OCI-LY3 (cell line): Measurements from ENCODE around the gene RFPL1.

Experiments used
- H2AFZ ChIP-seq: fragments of 200-600, 300-600 bp; shearing (Covaris generic); 2 replicates; pipeline ENCODE4 v1.6.0; 2014; ENCODE audit warnings: antibody characterized with exemption, low read depth, low read length
- H3K27ac ChIP-seq: fragments of 200-600, 300-600 bp; sonication (generic); 2 replicates; pipeline ENCODE4 v1.5.1; 2014; ENCODE audit warnings: mild to moderate bottlenecking, low read length, moderate library complexity, mixed read lengths
- H3K27me3 ChIP-seq: fragments of 200-600, 300-600 bp; sonication (generic); 2 replicates; pipeline ENCODE4 v1.6.1; 2014; ENCODE audit warnings: low read depth, low read length, mixed read lengths
- H3K36me3 ChIP-seq: fragments of 200-600, 300-600 bp; sonication (generic); replicated peaks from 2 replicates; pipeline ENCODE3; 2014; ENCODE audit warnings: low read depth, low read length, mixed read lengths
- H3K4me1 ChIP-seq: fragments of 300-600, 200-600 bp; sonication (generic); 2 replicates; pipeline ENCODE4 v1.6.1; 2014; ENCODE audit warnings: low read length, mixed read lengths
- H3K4me2 ChIP-seq: fragments of 200-600, 300-600 bp; sonication (generic); 2 replicates; pipeline ENCODE4 v1.6.1; 2014; ENCODE audit warnings: low read length, mixed read lengths
- H3K4me3 ChIP-seq: fragments of 300-600, 200-600 bp; sonication (generic); 2 replicates; pipeline ENCODE4 v1.5.1; 2014; ENCODE audit warnings: antibody characterized with exemption, mild to moderate bottlenecking, low read length, moderate library complexity
- H3K79me2 ChIP-seq: fragments of 300-600, 200-600 bp; shearing (Covaris generic); 2 replicates; pipeline ENCODE4 v1.6.1; 2014; ENCODE audit warnings: mild to moderate bottlenecking, low read length, mixed read lengths
- H3K9ac ChIP-seq: fragments of 300-600, 200-600 bp; shearing (Covaris generic); 2 replicates; pipeline ENCODE4 v1.6.0; 2014; ENCODE audit warnings: mild to moderate bottlenecking, low read length, moderate library complexity
- H3K9me3 ChIP-seq: fragments of 200-600, 300-600 bp; shearing (Covaris generic); 2 replicates; pipeline ENCODE4 v1.6.1; 2014; ENCODE audit warnings: low read length, mixed read lengths; ENCODE audit not compliant: insufficient read depth
- H4K20me1 ChIP-seq: fragments of 200-600, 300-600 bp; sonication (generic); 2 replicates; pipeline ENCODE4 v1.6.1; 2016; ENCODE audit warnings: low read length, mixed read lengths; ENCODE audit not compliant: insufficient read depth
- CTCF ChIP-seq: fragments of 200-600, 300-600 bp; sonication (generic); IDR thresholded peaks from 2 replicates; pipeline ENCODE4 v1.5.1; 2014; ENCODE audit warnings: antibody characterized with exemption, low read length, low read depth
- EZH2phosphoT487 ChIP-seq: fragments of 200-600 bp; shearing (Covaris generic); IDR thresholded peaks from 2 replicates; pipeline ENCODE4 v1.6.1; 2018; ENCODE audit warnings: antibody characterized with exemption, mixed run types, low read depth

The RFPL1 gene

GRCh38 chr22:29435236-29436136 lies 2.9 kb upstream of the RFPL1 start:
- Histone ChIP-seq H3K9me3 (no peaks in the 10 kb centered on the region), H4K20me1 (no peaks in the 10 kb centered on the region), H3K9ac (no peak overlapping the region), H2AFZ (no peak overlapping the region), H3K36me3 (no peaks in the 10 kb centered on the region), H3K27me3 (peaks cover 44% of the 10 kb centered on the region), H3K4me1 (no peaks in the 10 kb centered on the region), H3K27ac (no peak overlapping the region), H3K4me3 (no peak overlapping the region), H3K4me2 (no peak overlapping the region), H3K79me2 (no peaks in the 10 kb centered on the region)
- TF ChIP-seq CTCF (no peak), EZH2phosphoT487 (no peak)

- no peak for TF ChIP-seq CTCF
- TF ChIP-seq EZH2phosphoT487 = no peak
- Histone ChIP-seq H3K4me1 (no peaks in the 10 kb centered on the region), H3K9me3 (no peaks in the 10 kb centered on the region), H3K27me3 (peaks cover 13% of the 10 kb centered on the region), H3K9ac (no peak overlapping the region), H2AFZ (no peak overlapping the region), H3K4me2 (no peak overlapping the region), H3K79me2 (no peaks in the 10 kb centered on the region), H3K36me3 (no peaks in the 10 kb centered on the region), H3K27ac (no peak overlapping the region), H3K4me3 (no peak overlapping the region), H4K20me1 (no peaks in the 10 kb centered on the region)
These were observed 4.6 kb downstream of the RFPL1 start for GRCh38 chr22:29442976-29443375.

GRCh38 chr22:29443452-29443851 lies 5.1 kb downstream of the RFPL1 start:
- no peak overlapping the region for H3K4me2 ChIP-seq
- TF ChIP-seq EZH2phosphoT487 (no peak), CTCF (no peak)
- peaks cover 13% of the 10 kb centered on the region for H3K27me3 ChIP-seq
- no peaks in the 10 kb centered on the region for H3K79me2 ChIP-seq
- H3K9ac ChIP-seq = no peak overlapping the region
- H3K36me3 ChIP-seq = no peaks in the 10 kb centered on the region
- no peak overlapping the region for H3K4me3 ChIP-seq
- H3K27ac ChIP-seq = no peak overlapping the region
- H3K4me1 ChIP-seq = no peaks in the 10 kb centered on the region
- no peak overlapping the region for H2AFZ ChIP-seq
- H4K20me1 ChIP-seq = no peaks in the 10 kb centered on the region
- H3K9me3 ChIP-seq = no peaks in the 10 kb centered on the region

- H3K27ac ChIP-seq = no peak overlapping the region
- no peaks in the 10 kb centered on the region for H3K4me1 ChIP-seq
- no peaks in the 10 kb centered on the region for H3K9me3 ChIP-seq
- peaks cover 13% of the 10 kb centered on the region for H3K27me3 ChIP-seq
- H3K36me3 ChIP-seq = no peaks in the 10 kb centered on the region
- H4K20me1 ChIP-seq = no peaks in the 10 kb centered on the region
- no peaks in the 10 kb centered on the region for H3K79me2 ChIP-seq
- H3K4me2 ChIP-seq = no peak overlapping the region
- no peak overlapping the region for H2AFZ ChIP-seq
- TF ChIP-seq EZH2phosphoT487 (no peak), CTCF (no peak)
- H3K4me3 ChIP-seq = no peak overlapping the region
- no peak overlapping the region for H3K9ac ChIP-seq
These were observed 5.7 kb downstream of the RFPL1 start for GRCh38 chr22:29443861-29444792.
